ENCODE data around the gene NTSR1. TPM values are rescaled to one million over a fixed set of nuclear protein-coding genes. Genes with fewer than 3 reads are reported as not detected.

NTSR1 gene
- total RNA-seq, 1 donor from 2014 or later = 0.23 TPM

GRCh38 chr20:62752671-62753501 lies 44.2 kb downstream of the NTSR1 start:
- intact Hi-C loops (cut with micrococcal nuclease) = no loop called here

- intact Hi-C loops (cut with micrococcal nuclease) = no loop called here
These were observed 45.0 kb downstream of the NTSR1 start for GRCh38 chr20:62753626-62754025.

- intact Hi-C loops (cut with micrococcal nuclease) = no loop called here
These were observed 45.7 kb downstream of the NTSR1 start for GRCh38 chr20:62754122-62754990.

GRCh38 chr20:62754991-62755356 lies 46.3 kb downstream of the NTSR1 start:
- intact Hi-C loops (cut with micrococcal nuclease) = no loop called here

- intact Hi-C loops (cut with micrococcal nuclease) = no loop called here
These were observed 47.4 kb downstream of the NTSR1 start for GRCh38 chr20:62755817-62756724.

GRCh38 chr20:62758226-62758912 lies 49.7 kb downstream of the NTSR1 start:
- intact Hi-C loops (cut with micrococcal nuclease) = no loop called here

GRCh38 chr20:62759981-62760431 lies 51.4 kb downstream of the NTSR1 start:
- intact Hi-C loops (cut with micrococcal nuclease) = no loop called here

- intact Hi-C loops (cut with micrococcal nuclease) = no loop called here
These were observed 51.8 kb downstream of the NTSR1 start for GRCh38 chr20:62760471-62760855.

- intact Hi-C loops (cut with micrococcal nuclease) = no loop called here
These were observed 52.5 kb downstream of the NTSR1 start for GRCh38 chr20:62760856-62761758.

- intact Hi-C loops (cut with micrococcal nuclease) = no loop called here
These were observed 53.1 kb downstream of the NTSR1 start for GRCh38 chr20:62761759-62762131.

GRCh38 chr20:62762376-62762775 lies 53.7 kb downstream of the NTSR1 start:
- intact Hi-C loops (cut with micrococcal nuclease) = no loop called here

GRCh38 chr20:62762801-62763368 lies 54.2 kb downstream of the NTSR1 start:
- intact Hi-C loops (cut with micrococcal nuclease) = no loop called here

- intact Hi-C loops (cut with micrococcal nuclease) = no loop called here
These were observed 54.8 kb downstream of the NTSR1 start for GRCh38 chr20:62763404-62763803.

GRCh38 chr20:62764156-62764935 lies 55.7 kb downstream of the NTSR1 start:
- intact Hi-C loops (cut with micrococcal nuclease) = no loop called here

GRCh38 chr20:62765021-62765420 lies 56.4 kb downstream of the NTSR1 start:
- intact Hi-C loops (cut with micrococcal nuclease) = no loop called here

GRCh38 chr20:62765432-62766070 lies 56.9 kb downstream of the NTSR1 start:
- intact Hi-C loops (cut with micrococcal nuclease) = no loop called here

- intact Hi-C loops (cut with micrococcal nuclease) = no loop called here
These were observed 57.4 kb downstream of the NTSR1 start for GRCh38 chr20:62766071-62766450.

GRCh38 chr20:62766716-62767115 lies 58.1 kb downstream of the NTSR1 start:
- intact Hi-C loops (cut with micrococcal nuclease) = no loop called here

Data from T-helper 2 cell treated with Interferon-gamma antibody and Interleukin-4, amounts not matched to agents 100 ng/mL and 5 ng/mL, for 36 hours (primary cell).